PC-3 (cell line): ENCODE results near the gene MYH9.

Source experiments
- CTCF ChIP-seq: fragments of 300-600 bp; sonication (generic); conservative IDR thresholded peaks from 2 replicates; pipeline ENCODE4 v1.5.1; 2017; ENCODE audit warnings: antibody characterized with exemption, low read depth, mild to moderate bottlenecking, low read length
- EZH2 ChIP-seq: fragments of 300-600 bp; sonication (generic); IDR thresholded peaks from one replicate; pipeline ENCODE4 v1.6.1; 2017; ENCODE audit warnings: antibody characterized with exemption, mild to moderate bottlenecking, low read length; ENCODE audit not compliant: unreplicated experiment
- EZH2phosphoT487 ChIP-seq: fragments of 300-600 bp; sonication (generic); IDR thresholded peaks from 2 replicates; pipeline ENCODE4 v1.6.1; 2018; ENCODE audit warnings: mild to moderate bottlenecking, antibody characterized with exemption, low read length, borderline replicate concordance

- TF ChIP-seq CTCF, result no peak
- TF ChIP-seq EZH2, result no peak
- TF ChIP-seq EZH2phosphoT487, result no peak
Observed at GRCh38 chr22:36359470-36359996, 28.2 kb downstream of the MYH9 start.
